ENCODE data around the gene PHLDB2.

DNA sequence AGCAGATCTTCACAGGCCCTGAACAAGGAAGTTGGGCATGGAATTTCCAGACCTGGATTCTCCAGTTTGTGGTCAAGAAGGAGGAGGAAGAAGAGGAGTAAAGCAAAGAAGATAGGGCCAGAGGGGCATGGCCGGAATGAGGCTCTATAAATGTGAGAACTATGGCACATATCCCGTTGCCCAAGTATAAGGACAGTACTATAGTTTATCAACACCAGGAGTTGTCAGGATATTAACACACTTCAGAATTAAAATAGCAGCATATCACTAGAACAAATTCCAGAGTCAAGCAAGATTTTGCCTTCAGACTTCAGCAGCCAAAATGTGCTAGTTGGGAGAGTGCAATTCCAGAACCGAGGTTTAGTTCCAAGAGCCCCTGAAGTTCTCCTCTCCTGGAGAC lies 38.4 kb upstream of the PHLDB2 start:
- TF ChIP-seq, protein P1, sequence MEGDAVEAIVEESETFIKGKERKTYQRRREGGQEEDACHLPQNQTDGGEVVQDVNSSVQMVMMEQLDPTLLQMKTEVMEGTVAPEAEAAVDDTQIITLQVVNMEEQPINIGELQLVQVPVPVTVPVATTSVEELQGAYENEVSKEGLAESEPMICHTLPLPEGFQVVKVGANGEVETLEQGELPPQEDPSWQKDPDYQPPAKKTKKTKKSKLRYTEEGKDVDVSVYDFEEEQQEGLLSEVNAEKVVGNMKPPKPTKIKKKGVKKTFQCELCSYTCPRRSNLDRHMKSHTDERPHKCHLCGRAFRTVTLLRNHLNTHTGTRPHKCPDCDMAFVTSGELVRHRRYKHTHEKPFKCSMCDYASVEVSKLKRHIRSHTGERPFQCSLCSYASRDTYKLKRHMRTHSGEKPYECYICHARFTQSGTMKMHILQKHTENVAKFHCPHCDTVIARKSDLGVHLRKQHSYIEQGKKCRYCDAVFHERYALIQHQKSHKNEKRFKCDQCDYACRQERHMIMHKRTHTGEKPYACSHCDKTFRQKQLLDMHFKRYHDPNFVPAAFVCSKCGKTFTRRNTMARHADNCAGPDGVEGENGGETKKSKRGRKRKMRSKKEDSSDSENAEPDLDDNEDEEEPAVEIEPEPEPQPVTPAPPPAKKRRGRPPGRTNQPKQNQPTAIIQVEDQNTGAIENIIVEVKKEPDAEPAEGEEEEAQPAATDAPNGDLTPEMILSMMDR (conservative IDR thresholded peaks at IDR 0.05; ENCODE audit: low read depth, low read length) = no peak
- TF ChIP-seq NFE2L2 (IDR thresholded peaks at IDR 0.05; ENCODE audit: low read depth, low read length) (no peak), RCOR1 (IDR thresholded peaks at IDR 0.05; ENCODE audit: insufficient replicate concordance, low read length) (no peak), POLR2A (IDR thresholded peaks at IDR 0.05; ENCODE audit: low read depth, low read length) (no peak), CEBPB (IDR thresholded peaks at IDR 0.05; ENCODE audit: low read depth, low read length) (no peak), RFX5 (IDR thresholded peaks at IDR 0.05; ENCODE audit: low read depth, low read length) (no peak), CHD1 (IDR thresholded peaks at IDR 0.05; ENCODE audit: low read depth, low read length) (no peak), MXI1 (IDR thresholded peaks at IDR 0.05; ENCODE audit: borderline replicate concordance, low read depth, low read length) (no peak), FOS (IDR thresholded peaks at IDR 0.05; ENCODE audit: low read depth, low read length) (no peak), SMC3 (IDR thresholded peaks at IDR 0.05; ENCODE audit: low read depth, low read length) (no peak), RAD21 (IDR thresholded peaks at IDR 0.05; ENCODE audit: low read length) (no peak), MAFK (IDR thresholded peaks at IDR 0.05; ENCODE audit: low read depth, low read length) (no peak)
- TF ChIP-seq, protein P2, sequence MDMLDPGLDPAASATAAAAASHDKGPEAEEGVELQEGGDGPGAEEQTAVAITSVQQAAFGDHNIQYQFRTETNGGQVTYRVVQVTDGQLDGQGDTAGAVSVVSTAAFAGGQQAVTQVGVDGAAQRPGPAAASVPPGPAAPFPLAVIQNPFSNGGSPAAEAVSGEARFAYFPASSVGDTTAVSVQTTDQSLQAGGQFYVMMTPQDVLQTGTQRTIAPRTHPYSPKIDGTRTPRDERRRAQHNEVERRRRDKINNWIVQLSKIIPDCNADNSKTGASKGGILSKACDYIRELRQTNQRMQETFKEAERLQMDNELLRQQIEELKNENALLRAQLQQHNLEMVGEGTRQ (IDR thresholded peaks at IDR 0.05; ENCODE audit: low read depth, low read length) = no peak

Measured in IMR-90 (cell line).